Neural cell (in vitro differentiated cells): ENCODE results near the gene NEDD4L.

Experiments
- CTCF ChIP-seq: fragments of 450-650 bp; IDR thresholded peaks from 2 replicates; pipeline ENCODE4 v1.5.1; 2014; ENCODE audit warnings: antibody characterized with exemption, mild to moderate bottlenecking, moderate library complexity; ENCODE audit not compliant: poor library complexity, severe bottlenecking
- EP300 ChIP-seq: fragments of 450-650 bp; conservative IDR thresholded peaks from 2 replicates; pipeline ENCODE4 v1.6.1; 2014; ENCODE audit warnings: antibody characterized with exemption, mild to moderate bottlenecking, moderate library complexity; ENCODE audit not compliant: poor library complexity, severe bottlenecking
- EZH2 ChIP-seq: fragments of 200-600, 300-800 bp; shearing (Covaris generic), sonication (generic); IDR thresholded peaks from 2 replicates; pipeline ENCODE4 v1.6.1; 2014; ENCODE audit warnings: antibody characterized with exemption, low read length, borderline replicate concordance, mild to moderate bottlenecking; ENCODE audit not compliant: insufficient read depth, poor library complexity, severe bottlenecking
- POLR2AphosphoS5 ChIP-seq: IDR thresholded peaks from 2 replicates; pipeline ENCODE4 v1.6.1; 2012
- RAD21 ChIP-seq: fragments of 450-650 bp; conservative IDR thresholded peaks from 2 replicates; pipeline ENCODE4 v1.6.1; 2014; ENCODE audit warnings: antibody characterized with exemption, mild to moderate bottlenecking, moderate library complexity
- REST ChIP-seq: IDR thresholded peaks from 2 replicates; pipeline ENCODE4 v1.6.1; 2012; ENCODE audit warnings: borderline replicate concordance

- no peak for TF ChIP-seq CTCF
- TF ChIP-seq EP300: no peak
- TF ChIP-seq POLR2AphosphoS5: no peak
- no peak for TF ChIP-seq EZH2
- TF ChIP-seq REST: no peak
- no peak for TF ChIP-seq RAD21
Observed at GRCh38 chr18:58305792-58306191, 261.8 kb downstream of the NEDD4L start.
